Psoas muscle (tissue), 8 donors: ENCODE measurements around the gene SLC34A3. TPM values are rescaled to one million over a fixed set of nuclear protein-coding genes. Genes with fewer than 3 reads are reported as not detected.

ENCODE experiments used
- ATAC-seq, 4 donors: fragments of 200-7000 bp; cut with Tn5 transposase; one replicate each; pipeline ENCODE4 v1.9.1; 2020; ENCODE audit warnings: moderate library complexity in 3 of 4, mild to moderate bottlenecking in 2 of 4
- DNase-seq, 2 donors: peaks; one replicate each; pipeline ENCODE4 v3.0.0-alpha.2; 2020
- H3K27ac ChIP-seq: fragments of 200-600 bp; one replicate; pipeline ENCODE4 v1.8.0; 2022
- H3K27me3 ChIP-seq, 3 donors: fragments of 200-600 bp in 1 of 3; one replicate each; pipeline versions ENCODE4 v1.6.1 to v1.8.0; 2013 to 2022; ENCODE audit warnings: low read length in 2 of 3, mild to moderate bottlenecking in 2 of 3, moderate library complexity in 1 of 3; ENCODE audit not compliant: insufficient read depth in 3 of 3
- H3K36me3 ChIP-seq, 2 donors: fragments of 200-600 bp in 1 of 2; one replicate each; pipeline versions ENCODE4 v1.6.1 to v1.8.0; 2013 to 2022; ENCODE audit warnings: low read depth in 1 of 2, mild to moderate bottlenecking in 1 of 2, moderate library complexity in 1 of 2; ENCODE audit not compliant: insufficient read depth in 1 of 2
- H3K4me1 ChIP-seq: fragments of 200-600 bp; one replicate; pipeline ENCODE4 v1.8.0; 2022
- H3K4me3 ChIP-seq: fragments of 200-600 bp; one replicate; pipeline ENCODE4 v1.8.0; 2022; ENCODE audit warnings: mild to moderate bottlenecking
- H3K9me3 ChIP-seq: fragments of 200-600 bp; one replicate; pipeline ENCODE4 v1.8.0; 2022
- CTCF ChIP-seq: fragments of 200-600 bp; IDR thresholded peaks from one replicate; pipeline ENCODE4 v1.8.0; 2022; ENCODE audit warnings: antibody characterized with exemption
- WGBS, 3 donors: extraction: QIAGEN DNeasy Blood & Tissue Kit; methylation state at CpG; one replicate each; pipeline versions ENCODE4 v1.1.6 to v1.1.7; 2013; 5-methylcytosine and 5-hydroxymethylcytosine counted together
- intact Hi-C, 2 donors: fragments of 100-400 bp; cut with DNase I; formaldehyde crosslinking; loops; one replicate each; pipeline versions ENCODE4 v1.11.0 to v1.14.2; 2022
- polyA plus RNA-seq, 3 donors: library from polyadenylated mRNA; stranded (reverse); fragments of 200-250 nt; gene quantifications; one replicate each; pipeline ENCODE4 v1.2.3, GENCODE V29; 2013
- total RNA-seq, 4 donors: library from RNA; stranded (reverse); fragmentation: NEBNext Ultra II Directional in 2 of 4; extraction: Animal tissue kit (Norgen Biotek cat#: 25700) in 2 of 4; gene quantifications; one replicate each; pipeline versions ENCODE4 v1.2.1 to v1.2.4, GENCODE V29; 2021 to 2023
- donor health status: healthy with polysubstance abuse.
- donor health status: DM: no; HTN: no; CAD: no; lungs with moderate emphysema.
- donor health status: Bipolar disorder and iron deficiency.
- donor health status: healthy.
- donor health status: DM: yes; HTN: yes; CAD: no.
- donor health status: DM: no; HTN: no; CAD: no.
- donor health status: DM: no; HTN: no; CAD: no.
- donor health status: DM: yes; HTN: yes; CAD: no.

Gene SLC34A3
- total and polyA plus RNA-seq, 7 donors, result not detected

GRCh38 chr9:137190315-137190856 lies 40.3 kb upstream of the SLC34A3 start:
- 55 to 67% (median 66%) methylated on average over 9 of the region's 9 CpGs for WGBS, 3 donors

GRCh38 chr9:137191245-137191644 lies 39.5 kb upstream of the SLC34A3 start:
- no peak overlapping the region for H3K4me3 ChIP-seq
- peaks cover 47% of the 10 kb centered on the region for H3K4me1 ChIP-seq
- no peak overlapping the region for H3K27ac ChIP-seq
- H3K9me3 ChIP-seq, result no peaks in the 10 kb centered on the region
- DNase-seq, result no peak
- WGBS, 3 donors, result 69 to 83% (median 71%) methylated on average over 3 of the region's 3 CpGs
- H3K27me3 ChIP-seq, result no peaks in the 10 kb centered on the region
- TF ChIP-seq CTCF, result no peak
- no peak for ATAC-seq
- peaks cover 3 to 36% of the 10 kb centered on the region in 2 donors for H3K36me3 ChIP-seq
- intact Hi-C loops, result no loop called here

More at GRCh38 chr9:137190315-137190856, 40.3 kb upstream of the SLC34A3 start:
- Histone ChIP-seq H3K36me3 (peaks cover 3 to 43% of the 10 kb centered on the region in 2 donors), H3K9me3 (no peaks in the 10 kb centered on the region), H3K4me3 (peak overlapping the region; percentile 93), H3K4me1 (peaks cover 53% of the 10 kb centered on the region), H3K27me3 (no peaks in the 10 kb centered on the region), H3K27ac (no peak overlapping the region)
- TF ChIP-seq CTCF, result no peak
- DNase-seq (no peak), ATAC-seq (no peak)
- intact Hi-C loops, result no loop called here

GRCh38 chr9:137191691-137192447 lies 38.8 kb upstream of the SLC34A3 start:
- WGBS, 3 donors, result 76 to 81% (median 79%) methylated on average over 21 to 22 of the region's 22 CpGs

GRCh38 chr9:137192448-137192780 lies 38.3 kb upstream of the SLC34A3 start:
- intact Hi-C loops, result no loop called here

More at GRCh38 chr9:137191691-137192447, 38.8 kb upstream of the SLC34A3 start:
- DNase-seq (no peak), ATAC-seq (no peak)
- H3K36me3 ChIP-seq, result peaks cover 3 to 35% of the 10 kb centered on the region in 2 donors
- no peak for TF ChIP-seq CTCF
- H3K4me1 ChIP-seq, result peaks cover 41% of the 10 kb centered on the region
- intact Hi-C loops, result no loop called here
- H3K27ac ChIP-seq, result no peak overlapping the region
- H3K4me3 ChIP-seq, result no peak overlapping the region
- no peaks in the 10 kb centered on the region for H3K9me3 ChIP-seq
- H3K27me3 ChIP-seq, result no peaks in the 10 kb centered on the region

More at GRCh38 chr9:137192448-137192780, 38.3 kb upstream of the SLC34A3 start:
- H3K4me1 ChIP-seq, result peaks cover 35% of the 10 kb centered on the region
- peaks cover 3 to 29% of the 10 kb centered on the region in 2 donors for H3K36me3 ChIP-seq
- no peak overlapping the region for H3K4me3 ChIP-seq
- no peaks in the 10 kb centered on the region for H3K9me3 ChIP-seq
- DNase-seq (no peak), ATAC-seq (no peak)
- H3K27ac ChIP-seq, result no peak overlapping the region
- 82 to 84% (median 83%) methylated on average over 10 of the region's 10 CpGs for WGBS, 3 donors
- TF ChIP-seq CTCF, result no peak
- no peaks in the 10 kb centered on the region for H3K27me3 ChIP-seq
